ENCODE measurements around the gene CWF19L2.

GRCh38 chr11:107505647-107506225 is 48.1 kb upstream of the CWF19L2 start:
- TF ChIP-seq CTCF (IDR thresholded peaks at IDR 0.05; ENCODE audit: insufficient read depth, low read depth, low read length) = no peak
- no peak for TF ChIP-seq EZH2 (IDR thresholded peaks at IDR 0.05; ENCODE audit: insufficient read depth, low read length)

Data from astrocyte (in vitro differentiated cells and primary cell).